HFFc6 (cell line): ENCODE results near the gene FBXW8. TPM values are rescaled to one million over a fixed set of nuclear protein-coding genes. Genes with fewer than 3 reads are reported as not detected.
A peak's percentile ranks its signal among the peaks of the same experiment; 100 is the strongest.

ENCODE experiments used
- DNase-seq: peaks from one replicate; pipeline ENCODE4 v3.0.0-alpha.2; 2018
- H3K27ac Mint-ChIP-seq: 2 replicates; pipeline ENCODE4 v1.8.0; 2020; ENCODE audit warnings: mild to moderate bottlenecking, mixed read lengths
- H3K27me3 Mint-ChIP-seq: 2 replicates; pipeline ENCODE4 v1.8.0; 2021; ENCODE audit warnings: mild to moderate bottlenecking, moderate library complexity, mixed read lengths; ENCODE audit not compliant: insufficient read depth
- H3K36me3 Mint-ChIP-seq: 2 replicates; pipeline ENCODE4 v1.8.0; 2021; ENCODE audit warnings: low read depth, mixed read lengths
- H3K4me1 Mint-ChIP-seq: 2 replicates; pipeline ENCODE4 v1.8.0; 2020; ENCODE audit warnings: low read depth, mixed read lengths
- H3K4me3 Mint-ChIP-seq: 2 replicates; pipeline ENCODE4 v1.8.0; 2020; ENCODE audit warnings: mild to moderate bottlenecking, moderate library complexity, mixed read lengths
- H3K9me3 Mint-ChIP-seq: 2 replicates; pipeline ENCODE4 v1.8.0; 2020; ENCODE audit warnings: mild to moderate bottlenecking, mixed read lengths
- total RNA-seq, 6 experiments: library from RNA; stranded (reverse); fragmentation: NEBNext Ultra II Directional; extraction: Animal tissue kit (Norgen Biotek cat#: 25700); gene quantifications; 2 replicates in 1 of 6; 3 replicates in 5 of 6; pipeline ENCODE4 v1.2.3, GENCODE V29; 2021
- TF ChIP-seq, protein P1 (sequence below): fragments of 200-600 bp; sonication (generic); IDR thresholded peaks from 2 replicates; pipeline ENCODE4 v1.5.0; 2021; ENCODE audit warnings: antibody characterized with exemption, mild to moderate bottlenecking

Gene FBXW8
- total RNA-seq, 6 experiments from 2014 or later = 15.3 to 20.5 (median 18.5) TPM

DNA sequence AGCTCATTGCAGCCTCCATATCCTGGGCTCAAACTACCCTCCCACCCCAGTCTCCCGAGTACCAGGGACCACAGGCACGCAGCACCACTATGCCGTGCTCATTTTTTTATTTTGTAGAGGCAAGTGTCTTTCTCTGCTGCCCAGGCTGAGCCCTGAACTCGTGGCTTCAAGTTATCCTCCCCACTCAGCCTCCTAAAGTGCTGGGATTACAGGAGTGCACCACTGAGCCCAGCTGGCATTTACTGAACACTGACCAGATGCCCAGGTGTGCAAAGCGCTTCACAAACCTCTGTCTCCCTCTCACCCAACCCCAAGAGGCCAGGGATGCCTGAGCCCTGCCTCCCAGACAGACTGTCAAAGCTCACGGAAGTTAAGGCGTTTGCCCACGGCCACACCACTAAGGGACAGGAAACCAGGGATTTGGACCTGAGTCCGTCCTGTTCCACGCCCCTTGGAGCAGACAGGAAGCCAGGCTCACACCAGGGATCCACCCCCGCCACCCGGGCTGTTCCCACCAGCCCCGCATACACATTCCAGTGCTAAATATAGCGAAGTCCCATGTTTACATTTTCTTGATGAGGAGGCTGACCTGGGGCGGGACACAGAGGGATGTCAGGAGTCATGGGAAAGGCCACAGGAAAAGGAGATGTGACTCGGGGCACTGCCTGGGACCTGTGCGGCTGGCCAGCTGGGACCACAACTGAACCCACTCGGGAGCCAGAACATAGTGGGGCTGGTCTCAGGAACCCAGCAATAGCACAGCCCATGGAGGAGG, 137.2 kb downstream of the FBXW8 start:
- TF ChIP-seq, protein P1, sequence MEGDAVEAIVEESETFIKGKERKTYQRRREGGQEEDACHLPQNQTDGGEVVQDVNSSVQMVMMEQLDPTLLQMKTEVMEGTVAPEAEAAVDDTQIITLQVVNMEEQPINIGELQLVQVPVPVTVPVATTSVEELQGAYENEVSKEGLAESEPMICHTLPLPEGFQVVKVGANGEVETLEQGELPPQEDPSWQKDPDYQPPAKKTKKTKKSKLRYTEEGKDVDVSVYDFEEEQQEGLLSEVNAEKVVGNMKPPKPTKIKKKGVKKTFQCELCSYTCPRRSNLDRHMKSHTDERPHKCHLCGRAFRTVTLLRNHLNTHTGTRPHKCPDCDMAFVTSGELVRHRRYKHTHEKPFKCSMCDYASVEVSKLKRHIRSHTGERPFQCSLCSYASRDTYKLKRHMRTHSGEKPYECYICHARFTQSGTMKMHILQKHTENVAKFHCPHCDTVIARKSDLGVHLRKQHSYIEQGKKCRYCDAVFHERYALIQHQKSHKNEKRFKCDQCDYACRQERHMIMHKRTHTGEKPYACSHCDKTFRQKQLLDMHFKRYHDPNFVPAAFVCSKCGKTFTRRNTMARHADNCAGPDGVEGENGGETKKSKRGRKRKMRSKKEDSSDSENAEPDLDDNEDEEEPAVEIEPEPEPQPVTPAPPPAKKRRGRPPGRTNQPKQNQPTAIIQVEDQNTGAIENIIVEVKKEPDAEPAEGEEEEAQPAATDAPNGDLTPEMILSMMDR = no peak
- Mint-ChIP-seq H3K27me3 (peaks cover 21% of the 10 kb centered on the region), H3K4me3 (peak overlapping the region; percentile 72)

DNA sequence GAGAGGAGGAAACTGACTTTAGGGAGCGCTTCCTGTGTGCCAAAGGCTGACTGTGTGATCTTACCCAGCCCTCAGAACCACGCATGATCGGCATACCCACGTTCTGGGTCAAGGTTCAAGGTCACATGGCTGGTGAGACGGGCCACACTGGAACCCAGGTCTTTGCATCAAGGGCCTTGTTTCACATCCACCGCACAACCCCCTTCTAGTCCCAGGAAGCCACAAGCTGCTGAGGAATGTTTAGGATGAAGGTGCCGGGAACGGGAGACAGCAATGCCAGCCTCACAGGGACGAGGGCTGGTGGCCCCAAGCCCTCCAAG, 137.8 kb downstream of the FBXW8 start:
- DNase-seq = no peak
- peak overlapping the region; percentile 67; the same call in 1 of the 2 replicates for H3K27ac Mint-ChIP-seq
- TF ChIP-seq, protein P1 = no peak
- H3K36me3 Mint-ChIP-seq = no peaks in the 10 kb centered on the region
- peak overlapping the region; percentile 72 for H3K4me3 Mint-ChIP-seq
- H3K27me3 Mint-ChIP-seq = peaks cover 27% of the 10 kb centered on the region
- H3K4me1 Mint-ChIP-seq = peaks cover 10% of the 10 kb centered on the region
- H3K9me3 Mint-ChIP-seq = no peaks in the 10 kb centered on the region

More for the DNA sequence above, 137.2 kb downstream of the FBXW8 start:
- H3K27ac Mint-ChIP-seq = peak overlapping the region; percentile 67; the same call in 1 of the 2 replicates
- DNase-seq = peak; percentile 37
- peaks cover 10% of the 10 kb centered on the region for H3K4me1 Mint-ChIP-seq
- no peaks in the 10 kb centered on the region for H3K36me3 Mint-ChIP-seq
- no peaks in the 10 kb centered on the region for H3K9me3 Mint-ChIP-seq

DNA sequence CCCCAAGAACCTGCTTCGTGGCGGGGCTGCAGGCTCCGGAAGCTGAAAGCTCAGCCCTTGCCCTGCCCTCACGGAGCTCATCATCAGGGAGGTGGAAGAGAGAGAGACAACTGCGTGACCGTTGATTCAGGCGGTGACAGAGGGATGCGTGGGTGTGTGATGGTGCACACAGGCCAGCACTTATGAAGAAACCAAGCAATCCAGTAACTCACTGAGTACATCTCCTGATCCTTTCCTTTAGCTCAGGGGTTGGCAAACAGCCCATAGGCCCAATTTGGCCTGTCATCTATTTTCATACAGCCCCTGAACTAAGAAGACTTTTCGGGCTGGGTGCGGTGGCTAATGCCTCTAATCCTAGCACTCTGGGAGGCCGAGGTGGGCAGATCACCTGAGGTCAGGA, 138.5 kb downstream of the FBXW8 start:
- H3K9me3 Mint-ChIP-seq = no peaks in the 10 kb centered on the region
- H3K27ac Mint-ChIP-seq = no peak overlapping the region
- H3K4me1 Mint-ChIP-seq = peaks cover 10% of the 10 kb centered on the region
- no peaks in the 10 kb centered on the region for H3K36me3 Mint-ChIP-seq
- TF ChIP-seq, protein P1 = no peak
- no peak for DNase-seq
- H3K27me3 Mint-ChIP-seq = peaks cover 32% of the 10 kb centered on the region
- H3K4me3 Mint-ChIP-seq = no peak overlapping the region

DNA sequence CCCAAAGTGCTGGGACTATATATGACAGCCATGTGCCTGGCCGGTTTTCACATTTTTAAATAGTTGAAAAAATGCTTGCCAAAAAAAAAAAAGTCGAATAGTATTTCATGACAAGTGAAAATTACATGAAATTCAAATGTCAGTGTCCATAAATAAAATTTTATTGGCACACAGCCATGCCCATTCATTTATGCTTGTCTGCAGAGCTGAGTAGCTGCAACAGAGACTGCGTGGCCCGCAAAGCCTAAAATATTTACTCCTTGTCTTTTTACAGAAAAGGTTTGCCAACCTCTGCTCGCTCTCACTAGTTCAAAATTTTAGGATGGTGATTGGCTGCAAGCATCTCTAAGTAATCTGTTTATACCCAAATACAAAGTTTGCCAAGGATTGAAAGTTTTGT, 139.3 kb downstream of the FBXW8 start:
- TF ChIP-seq, protein P1 = no peak

DNA sequence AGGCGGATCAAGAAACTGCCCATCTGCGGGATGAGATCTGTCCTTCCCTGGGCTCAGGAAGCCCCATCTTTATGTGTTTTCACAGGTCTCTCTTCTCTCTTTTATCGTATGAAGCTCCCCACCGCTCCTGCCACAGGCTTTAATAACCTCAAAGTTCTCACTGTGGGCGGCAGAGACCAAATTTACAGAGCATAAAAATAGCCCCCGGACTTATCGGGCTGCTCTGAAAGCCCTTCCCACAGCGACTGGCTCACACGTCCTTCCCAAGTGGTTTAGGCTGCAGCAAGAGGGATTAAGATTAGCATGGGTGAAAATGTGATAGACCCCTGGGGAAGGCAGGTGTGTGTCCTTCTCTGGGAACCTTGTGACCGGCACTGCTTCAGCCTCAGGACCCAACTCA, 140.6 kb downstream of the FBXW8 start:
- H3K4me1 Mint-ChIP-seq = peaks cover 10% of the 10 kb centered on the region
- H3K27ac Mint-ChIP-seq = no peak overlapping the region
- no peak for DNase-seq
- H3K27me3 Mint-ChIP-seq = peaks cover 41% of the 10 kb centered on the region
- no peak overlapping the region for H3K4me3 Mint-ChIP-seq
- no peaks in the 10 kb centered on the region for H3K36me3 Mint-ChIP-seq
- no peaks in the 10 kb centered on the region for H3K9me3 Mint-ChIP-seq
- TF ChIP-seq, protein P1 = no peak

More for the DNA sequence above, 139.3 kb downstream of the FBXW8 start:
- no peak for DNase-seq
- Mint-ChIP-seq H3K9me3 (no peaks in the 10 kb centered on the region), H3K4me1 (peaks cover 10% of the 10 kb centered on the region), H3K27me3 (peaks cover 35% of the 10 kb centered on the region), H3K36me3 (no peaks in the 10 kb centered on the region), H3K27ac (no peak overlapping the region), H3K4me3 (no peak overlapping the region)
